PC-9 (cell line): Measurements from ENCODE around the gene CRB3. TPM values are rescaled to one million over a fixed set of nuclear protein-coding genes. Genes with fewer than 3 reads are reported as not detected.

Experiments used
- BruUV-seq: library from RNA; stranded (reverse); fragments of 400-500 nt; replicated peaks from 2 replicates; lab custom pipeline; 2021; lab: Mats Ljungman, UMichigan
- CTCF ChIA-PET: fragments of 300-600 bp; sonication (Branson Sonifier 250); formaldehyde crosslinking; loops from one replicate; lab custom pipeline; 2022; ENCODE audit warnings: antibody characterized with exemption; lab: Charles Lee
- POLR2A ChIA-PET: fragments of 300-600 bp; sonication (Branson Sonifier 250); formaldehyde crosslinking; loops from one replicate; lab custom pipeline; 2022; ENCODE audit warnings: antibody characterized with exemption; ENCODE audit not compliant: unreplicated experiment; lab: Charles Lee
- DNase-seq, 2 experiments: peaks; one replicate each; pipeline versions ENCODE4 v3.0.0 to v3.0.0-alpha.2; 2015 to 2022; ENCODE audit warnings: mixed read lengths in 1 of 2
- H2AFZ ChIP-seq: fragments of 200-600 bp; sonication (generic); 2 replicates; pipeline ENCODE4 v1.8.1; 2017; ENCODE audit warnings: antibody characterized with exemption
- H3F3A ChIP-seq: fragments of 200-600 bp; sonication (generic); 2 replicates; pipeline ENCODE4 v1.8.1; 2017; ENCODE audit warnings: antibody characterized with exemption, mild to moderate bottlenecking, low read depth; ENCODE audit not compliant: insufficient read depth
- H3K27ac ChIP-seq: fragments of 200-600 bp; sonication (generic); 2 replicates; pipeline ENCODE4 v1.6.1; 2016; ENCODE audit warnings: mixed run types
- H3K27me3 ChIP-seq: fragments of 200-600 bp; sonication (generic); 2 replicates; pipeline ENCODE4 v1.6.1; 2016; ENCODE audit warnings: low read depth, mixed run types; ENCODE audit not compliant: insufficient read depth
- H3K36me3 ChIP-seq: fragments of 200-600 bp; sonication (generic); 2 replicates; pipeline ENCODE4 v1.6.1; 2016; ENCODE audit warnings: low read depth, mixed run types
- H3K4me1 ChIP-seq: fragments of 200-600 bp; sonication (generic); replicated peaks from 2 replicates; pipeline ENCODE4 v1.6.1; 2016; ENCODE audit warnings: mixed run types; ENCODE audit not compliant: insufficient read depth
- H3K4me2 ChIP-seq: fragments of 200-600 bp; sonication (generic); 2 replicates; pipeline ENCODE4 v1.6.1; 2017; ENCODE audit warnings: mixed run types
- H3K4me3 ChIP-seq: fragments of 200-600 bp; sonication (generic); 2 replicates; pipeline ENCODE4 v1.6.1; 2016; ENCODE audit warnings: mixed run types
- H3K79me2 ChIP-seq: fragments of 200-600 bp; sonication (generic); 2 replicates; pipeline ENCODE4 v1.6.1; 2017; ENCODE audit warnings: low read depth, mixed run types
- H3K9me2 ChIP-seq: fragments of 200-600 bp; sonication (generic); 2 replicates; pipeline ENCODE4 v1.8.1; 2017; ENCODE audit warnings: mild to moderate bottlenecking; ENCODE audit not compliant: insufficient read depth
- H3K9me3 ChIP-seq: fragments of 200-600 bp; sonication (generic); 2 replicates; pipeline ENCODE4 v1.8.1; 2016; ENCODE audit warnings: low read depth; ENCODE audit not compliant: insufficient read depth
- H4K20me1 ChIP-seq: fragments of 200-600 bp; sonication (generic); 2 replicates; pipeline ENCODE4 v1.8.1; 2017; ENCODE audit not compliant: insufficient read depth
- EZH2 ChIP-seq: fragments of 200-600 bp; sonication (generic); IDR thresholded peaks from 2 replicates; pipeline ENCODE4 v1.8.0; 2017; ENCODE audit warnings: antibody characterized with exemption, low read depth
- intact Hi-C: fragments of 100-400 bp; cut with micrococcal nuclease; formaldehyde crosslinking; loops from one replicate; pipeline ENCODE4 v1.10.0; 2022; ENCODE audit not compliant: unreplicated experiment
- total RNA-seq: library from RNA; stranded (reverse); gene quantifications from 2 replicates; pipeline ENCODE4 v1.2.3, GENCODE V29; 2021
- TF ChIP-seq, protein P1 (sequence below): fragments of 200-600 bp; sonication (generic); conservative IDR thresholded peaks from 2 replicates; pipeline ENCODE4 v1.6.1; 2017; ENCODE audit warnings: mixed run types, antibody characterized with exemption, mild to moderate bottlenecking, moderate library complexity

The CRB3 gene
- total RNA-seq, 1 experiment from 2014 or later: 40.6 TPM

DNA sequence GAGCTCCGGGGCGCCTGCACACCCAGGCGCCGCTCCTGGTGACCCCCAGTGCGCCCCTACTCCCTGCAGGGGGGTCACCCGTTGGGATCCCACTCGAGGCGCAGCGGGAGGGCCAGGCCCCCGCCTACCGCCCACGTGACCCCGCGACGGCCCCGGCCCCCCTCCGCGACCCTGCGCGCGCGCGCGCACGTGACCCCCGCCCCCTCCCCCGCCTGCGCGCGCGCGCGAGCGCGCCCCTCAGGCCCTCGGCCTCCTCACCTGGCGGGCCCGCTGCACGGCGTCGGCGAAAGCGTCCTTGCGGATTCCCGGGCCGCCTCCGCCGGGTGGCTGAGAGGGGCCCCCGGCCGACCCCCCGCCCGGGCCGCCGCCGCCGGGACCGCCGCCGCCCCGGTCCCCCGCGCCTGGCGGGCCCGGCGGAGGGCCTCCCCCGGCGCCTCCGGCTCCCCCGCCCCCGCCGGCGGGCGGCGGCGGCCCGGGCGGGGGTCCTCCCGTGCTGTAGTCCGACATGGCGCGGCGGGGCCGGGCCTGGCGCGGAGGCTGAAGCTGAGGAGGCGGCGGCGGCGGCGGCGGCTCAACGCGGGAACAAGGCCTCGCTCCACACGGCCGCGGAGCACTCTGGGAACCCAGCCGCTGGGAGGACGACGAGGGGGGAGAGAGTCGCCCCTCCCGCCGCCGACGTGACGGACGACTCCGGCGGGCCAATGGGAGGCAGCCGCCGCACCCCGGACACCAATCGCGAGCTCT, 39.7 kb upstream of the CRB3 start, which contains the start of gene KHSRP:
KHSRP (minus strand) TSS at position 617 of the 744 bp plus-strand sequence; CDS start at position 507, 110 bp downstream.
- ChIA-PET CTCF (interaction anchor here (0.6 kb wide), 1 partner anchor 52 kb away, joined by 3 read pairs; the partner anchor contains the start of gene ALKBH7), POLR2A (interaction anchor here (0.6 to 1.1 kb wide), 5 partner anchors 31 to 952 kb away, joined by 3 to 6 read pairs (median 4); partner anchors contain the start of gene TNFSF9)
- intact Hi-C loops: loop anchor here (5.0 kb wide), 1 partner anchor 38 kb away; the partner anchor contains the start of gene CRB3

DNA sequence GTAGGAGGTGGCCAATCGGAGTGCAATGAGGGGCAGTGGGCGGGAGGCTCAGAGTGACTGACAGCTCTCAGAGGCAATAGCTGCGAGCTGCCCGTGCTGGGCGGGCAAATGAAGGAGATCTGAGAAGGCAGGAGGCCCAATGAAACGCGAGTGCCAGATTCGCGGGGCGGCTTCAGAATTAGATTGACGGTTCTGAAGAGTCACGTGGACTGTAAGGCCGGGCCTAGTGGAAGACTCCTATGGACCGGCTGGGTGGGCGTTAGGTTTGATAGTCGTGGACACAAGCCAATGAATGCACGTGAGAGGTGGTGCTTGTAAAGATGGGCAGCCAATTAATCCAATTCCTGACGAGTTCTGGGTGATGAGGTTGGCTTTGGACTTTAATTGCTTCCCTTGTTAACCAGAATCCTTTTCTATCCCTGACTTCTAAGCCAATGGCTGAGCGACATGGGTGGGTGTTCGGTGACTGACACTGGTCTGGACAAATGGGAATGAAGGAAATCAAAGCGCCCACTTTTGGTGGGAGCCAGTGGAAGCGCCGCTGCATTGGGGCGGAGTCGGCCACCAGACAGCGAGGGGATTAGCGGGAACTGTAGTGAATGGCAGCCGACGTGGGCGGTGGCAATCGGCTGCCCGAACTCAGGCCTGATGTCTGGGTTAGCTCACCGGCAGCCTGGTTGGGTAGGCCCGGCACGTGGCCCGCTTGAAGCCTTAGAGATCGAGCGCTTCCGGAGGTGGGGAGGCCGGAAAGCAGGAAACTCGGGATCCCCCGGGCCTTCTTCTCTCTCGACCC, 38.9 kb upstream of the CRB3 start:
- Histone ChIP-seq H3K27ac (peak overlapping the region; percentile 18; the same call in 1 of the 2 replicates), H4K20me1 (peaks cover 38% of the 10 kb centered on the region), H3K27me3 (no peaks in the 10 kb centered on the region), H3K9me3 (no peaks in the 10 kb centered on the region), H3K4me3 (no peak overlapping the region), H3K9me2 (no peaks in the 10 kb centered on the region), H2AFZ (peak overlapping the region; percentile 73), H3F3A (no peaks in the 10 kb centered on the region), H3K36me3 (no peaks in the 10 kb centered on the region), H3K4me2 (peak overlapping the region; percentile 44), H3K4me1 (peaks cover 10% of the 10 kb centered on the region), H3K79me2 (peaks cover 40% of the 10 kb centered on the region)
- ChIA-PET POLR2A (interaction anchor here (0.6 to 1.1 kb wide), 5 partner anchors 31 to 951 kb away, joined by 3 to 6 read pairs (median 4); partner anchors contain the start of gene TNFSF9), CTCF (interaction anchor here (0.6 kb wide), 1 partner anchor 53 kb away, joined by 3 read pairs; the partner anchor contains the start of gene ALKBH7)
- BruUV-seq: no TSS peak
- TF ChIP-seq EZH2: no peak
- peak; percentile 97 to 98 for DNase-seq
- intact Hi-C loops: loop anchor here (1.0 to 5.0 kb wide), 3 partner anchors 32 to 53 kb away; partner anchors contain the start of genes ALKBH7, CRB3 and GTF2F1

More for the DNA sequence above, 39.7 kb upstream of the CRB3 start, which contains the start of gene KHSRP:
- no peak for DNase-seq
- peak within 1 kb of the TSS; percentile 18; the same call in 1 of the 2 replicates for H3K27ac ChIP-seq
- peaks cover 44% of the 10 kb centered on the region for H4K20me1 ChIP-seq
- no peak for TF ChIP-seq EZH2
- TF ChIP-seq, protein P1, sequence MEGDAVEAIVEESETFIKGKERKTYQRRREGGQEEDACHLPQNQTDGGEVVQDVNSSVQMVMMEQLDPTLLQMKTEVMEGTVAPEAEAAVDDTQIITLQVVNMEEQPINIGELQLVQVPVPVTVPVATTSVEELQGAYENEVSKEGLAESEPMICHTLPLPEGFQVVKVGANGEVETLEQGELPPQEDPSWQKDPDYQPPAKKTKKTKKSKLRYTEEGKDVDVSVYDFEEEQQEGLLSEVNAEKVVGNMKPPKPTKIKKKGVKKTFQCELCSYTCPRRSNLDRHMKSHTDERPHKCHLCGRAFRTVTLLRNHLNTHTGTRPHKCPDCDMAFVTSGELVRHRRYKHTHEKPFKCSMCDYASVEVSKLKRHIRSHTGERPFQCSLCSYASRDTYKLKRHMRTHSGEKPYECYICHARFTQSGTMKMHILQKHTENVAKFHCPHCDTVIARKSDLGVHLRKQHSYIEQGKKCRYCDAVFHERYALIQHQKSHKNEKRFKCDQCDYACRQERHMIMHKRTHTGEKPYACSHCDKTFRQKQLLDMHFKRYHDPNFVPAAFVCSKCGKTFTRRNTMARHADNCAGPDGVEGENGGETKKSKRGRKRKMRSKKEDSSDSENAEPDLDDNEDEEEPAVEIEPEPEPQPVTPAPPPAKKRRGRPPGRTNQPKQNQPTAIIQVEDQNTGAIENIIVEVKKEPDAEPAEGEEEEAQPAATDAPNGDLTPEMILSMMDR: no peak
- no peaks in the 10 kb centered on the region for H3K9me3 ChIP-seq
- BruUV-seq: no TSS peak
- H3K9me2 ChIP-seq: no peaks in the 10 kb centered on the region
- H2AFZ ChIP-seq: peak within 1 kb of the TSS; percentile 73
- no peaks in the 10 kb centered on the region for H3K36me3 ChIP-seq
- H3K79me2 ChIP-seq: peaks cover 40% of the 10 kb centered on the region
- H3K4me3 ChIP-seq: peak within 1 kb of the TSS; percentile 75
- H3K4me2 ChIP-seq: peak within 1 kb of the TSS; percentile 87
- H3K4me1 ChIP-seq: peaks cover 10% of the 10 kb centered on the region
- no peaks in the 10 kb centered on the region for H3K27me3 ChIP-seq
- H3F3A ChIP-seq: no peaks in the 10 kb centered on the region

DNA sequence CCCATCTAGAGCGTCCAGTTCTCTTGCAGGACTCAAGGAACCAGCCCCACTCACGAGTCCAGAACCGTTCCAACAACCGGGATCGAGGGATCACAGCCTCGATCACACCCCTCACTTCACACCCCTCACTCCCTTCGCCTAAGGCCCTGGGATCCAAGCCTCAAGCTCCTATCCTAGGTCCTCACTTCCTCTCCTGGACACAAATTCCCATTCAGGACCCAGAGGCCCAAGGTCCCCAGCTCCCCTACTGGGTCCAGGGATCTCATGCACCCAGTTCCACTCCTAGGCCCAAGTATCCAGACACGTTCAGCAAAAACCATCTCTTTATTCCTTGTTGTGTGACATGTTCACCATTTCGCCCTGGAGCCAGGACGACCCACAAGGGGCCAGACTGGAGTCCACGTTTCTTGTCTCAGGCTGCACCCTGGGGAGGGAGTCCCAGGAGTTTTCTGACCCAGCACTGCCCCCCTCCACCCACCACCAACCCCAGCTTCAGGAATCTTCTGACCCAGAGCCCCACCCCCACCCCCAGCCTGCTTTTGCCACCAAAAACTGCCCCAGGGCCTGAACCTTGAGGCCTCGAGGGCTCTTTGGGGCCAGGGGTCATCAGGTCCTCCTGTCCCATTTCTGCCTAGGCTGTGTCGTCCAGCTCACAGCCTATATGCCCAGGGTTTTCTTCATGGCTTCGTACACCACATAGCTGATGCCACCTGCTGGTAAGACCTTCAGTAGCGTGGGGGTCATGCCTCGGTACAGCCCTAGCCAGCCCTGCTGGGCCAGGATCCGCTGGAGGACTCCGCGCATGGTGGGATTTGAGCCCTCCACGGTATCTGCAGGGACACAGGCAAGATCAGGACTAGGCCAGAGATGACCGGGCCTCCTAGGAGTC, 38.1 kb upstream of the CRB3 start:
- Histone ChIP-seq H3K4me2 (peak overlapping the region; percentile 44), H3K9me3 (no peaks in the 10 kb centered on the region), H2AFZ (peak overlapping the region; percentile 73), H3K27ac (peak overlapping the region; percentile 18; the same call in 1 of the 2 replicates), H3F3A (no peaks in the 10 kb centered on the region), H3K4me3 (no peak overlapping the region), H3K4me1 (peaks cover 10% of the 10 kb centered on the region), H3K27me3 (no peaks in the 10 kb centered on the region), H4K20me1 (peaks cover 30% of the 10 kb centered on the region), H3K9me2 (no peaks in the 10 kb centered on the region), H3K79me2 (peaks cover 32% of the 10 kb centered on the region), H3K36me3 (no peaks in the 10 kb centered on the region)
- TF ChIP-seq, protein P1: no peak
- no peak for TF ChIP-seq EZH2
- DNase-seq: no peak
- ChIA-PET CTCF (interaction anchor here (0.6 kb wide), 1 partner anchor 140 kb away, joined by 4 read pairs; no protein-coding TSS in a partner anchor), POLR2A (no interaction called here)
- TSS peak; percentile 87 for BruUV-seq
- intact Hi-C loops: loop anchor here (1.0 kb wide), 2 partner anchors 33 to 54 kb away; partner anchors contain the start of genes ALKBH7 and GTF2F1
